Mesodermal cell (in vitro differentiated cells): ENCODE data around the gene WNT2.

Experiments
- H3K27ac ChIP-seq: 2 replicates; pipeline ENCODE4 v1.7.0; 2013; ENCODE audit warnings: mild to moderate bottlenecking, low read depth, low read length, moderate library complexity; ENCODE audit not compliant: severe bottlenecking
- H3K36me3 ChIP-seq: 2 replicates; pipeline ENCODE4 v1.7.1; 2013; ENCODE audit warnings: mild to moderate bottlenecking, low read length, moderate library complexity; ENCODE audit not compliant: control insufficient read depth, insufficient read depth
- H3K4me1 ChIP-seq: one replicate; pipeline ENCODE4 v1.7.1; 2013; ENCODE audit warnings: mild to moderate bottlenecking, low read length; ENCODE audit not compliant: insufficient read depth, control insufficient read depth, poor library complexity, severe bottlenecking
- H3K4me3 ChIP-seq: 2 replicates; pipeline ENCODE4 v1.7.0; 2013; ENCODE audit warnings: low read length, control low read depth, mild to moderate bottlenecking; ENCODE audit not compliant: insufficient read depth, poor library complexity, severe bottlenecking; ENCODE audit errors: extremely low read depth
- H3K9me3 ChIP-seq: 2 replicates; pipeline ENCODE4 v1.7.1; 2013; ENCODE audit warnings: mild to moderate bottlenecking, low read length, moderate library complexity; ENCODE audit not compliant: control insufficient read depth
- WGBS, 2 experiments: methylation state at CpG; one replicate each; pipeline ENCODE4 v1.1.5; 2013; ENCODE audit warnings: missing lambda C conversion rate in 2 of 2; ENCODE audit not compliant: insufficient coverage in 2 of 2; 5-methylcytosine and 5-hydroxymethylcytosine counted together

Gene WNT2

GRCh38 chr7:117243390-117243789 lies 79.5 kb downstream of the WNT2 start:
- no peak overlapping the region for H3K4me3 ChIP-seq
- H3K4me1 ChIP-seq, result no peaks in the 10 kb centered on the region
- WGBS, 2 experiments, result 80 to 100% methylated on average over 2 to 3 of the region's 3 CpGs
- no peak overlapping the region for H3K27ac ChIP-seq
- H3K9me3 ChIP-seq, result no peaks in the 10 kb centered on the region
- H3K36me3 ChIP-seq, result no peaks in the 10 kb centered on the region

- Histone ChIP-seq H3K4me1 (no peaks in the 10 kb centered on the region), H3K4me3 (no peak overlapping the region), H3K27ac (no peak overlapping the region), H3K36me3 (no peaks in the 10 kb centered on the region), H3K9me3 (no peaks in the 10 kb centered on the region)
- WGBS, 2 experiments, result 85 to 100% methylated on average over 1 to 3 of the region's 4 CpGs
These were observed 81.8 kb downstream of the WNT2 start for GRCh38 chr7:117241088-117241487.

GRCh38 chr7:117238937-117239336 lies 83.9 kb downstream of the WNT2 start:
- H3K4me3 ChIP-seq, result no peak overlapping the region
- 90 to 95% methylated on average over 2 to 6 of the region's 7 CpGs for WGBS, 2 experiments

GRCh38 chr7:117238472-117238871 lies 84.4 kb downstream of the WNT2 start:
- Histone ChIP-seq H3K4me3 (no peak overlapping the region), H3K27ac (no peak overlapping the region), H3K9me3 (no peaks in the 10 kb centered on the region), H3K36me3 (no peaks in the 10 kb centered on the region), H3K4me1 (no peaks in the 10 kb centered on the region)
- WGBS, 2 experiments, result 86 to 92% methylated on average over 2 to 6 of the region's 7 CpGs

More at GRCh38 chr7:117238937-117239336, 83.9 kb downstream of the WNT2 start:
- no peaks in the 10 kb centered on the region for H3K9me3 ChIP-seq
- H3K4me1 ChIP-seq, result no peaks in the 10 kb centered on the region
- no peak overlapping the region for H3K27ac ChIP-seq
- no peaks in the 10 kb centered on the region for H3K36me3 ChIP-seq

GRCh38 chr7:117237646-117238045 lies 85.2 kb downstream of the WNT2 start:
- no peaks in the 10 kb centered on the region for H3K4me1 ChIP-seq
- 90 to 95% methylated on average over 5 of the region's 5 CpGs for WGBS, 2 experiments
- no peaks in the 10 kb centered on the region for H3K36me3 ChIP-seq
- no peaks in the 10 kb centered on the region for H3K9me3 ChIP-seq
- no peak overlapping the region for H3K4me3 ChIP-seq
- no peak overlapping the region for H3K27ac ChIP-seq

- peaks cover 4% of the 10 kb centered on the region for H3K36me3 ChIP-seq
- H3K27ac ChIP-seq, result no peak overlapping the region
- H3K4me1 ChIP-seq, result no peaks in the 10 kb centered on the region
- no peak overlapping the region for H3K4me3 ChIP-seq
- 100% methylated on average over 2 of the region's 3 CpGs for WGBS, 2 experiments
- no peaks in the 10 kb centered on the region for H3K9me3 ChIP-seq
These were observed 91.9 kb downstream of the WNT2 start for GRCh38 chr7:117231047-117231359.

GRCh38 chr7:117230276-117231046 lies 92.4 kb downstream of the WNT2 start:
- H3K4me1 ChIP-seq, result no peaks in the 10 kb centered on the region
- WGBS, 2 experiments, result 87 to 89% methylated on average over 3 to 4 of the region's 4 CpGs
- no peaks in the 10 kb centered on the region for H3K9me3 ChIP-seq
- H3K4me3 ChIP-seq, result no peak overlapping the region
- H3K27ac ChIP-seq, result no peak overlapping the region
- peaks cover 4% of the 10 kb centered on the region for H3K36me3 ChIP-seq

- Histone ChIP-seq H3K4me1 (no peaks in the 10 kb centered on the region), H3K36me3 (peaks cover 4% of the 10 kb centered on the region), H3K9me3 (no peaks in the 10 kb centered on the region), H3K4me3 (no peak overlapping the region), H3K27ac (no peak overlapping the region)
- WGBS, 2 experiments, result 100% methylated on average over 2 to 3 of the region's 3 CpGs
These were observed 93.5 kb downstream of the WNT2 start for GRCh38 chr7:117229350-117229749.

GRCh38 chr7:117227091-117227490 lies 95.8 kb downstream of the WNT2 start:
- Histone ChIP-seq H3K27ac (no peak overlapping the region), H3K9me3 (no peaks in the 10 kb centered on the region), H3K4me3 (no peak overlapping the region), H3K36me3 (peaks cover 12% of the 10 kb centered on the region), H3K4me1 (no peaks in the 10 kb centered on the region)
- 73 to 82% methylated on average over 3 of the region's 4 CpGs for WGBS, 2 experiments

GRCh38 chr7:117225536-117225935 lies 97.3 kb downstream of the WNT2 start:
- H3K36me3 ChIP-seq, result peaks cover 16% of the 10 kb centered on the region
- no peak overlapping the region for H3K27ac ChIP-seq
- H3K4me3 ChIP-seq, result no peak overlapping the region
- 75 to 93% methylated on average over 2 to 5 of the region's 6 CpGs for WGBS, 2 experiments
- no peaks in the 10 kb centered on the region for H3K4me1 ChIP-seq
- H3K9me3 ChIP-seq, result no peaks in the 10 kb centered on the region
